Heart left ventricle (tissue), 16 donors: ENCODE measurements around the gene OR8H1. TPM values are rescaled to one million over a fixed set of nuclear protein-coding genes. Genes with fewer than 3 reads are reported as not detected.

ENCODE experiments used
- ATAC-seq, 4 donors: fragments of 200-7000 bp; cut with Tn5 transposase; one replicate each; pipeline ENCODE4 v1.9.1; 2020 to 2022; ENCODE audit warnings: moderate library complexity in 4 of 4, mild to moderate bottlenecking in 3 of 4, moderate number of reproducible peaks in 1 of 4
- DNase-seq, 5 donors: peaks; one replicate each; pipeline ENCODE4 v3.0.0-alpha.2; 2020
- H3K27ac ChIP-seq, 12 donors: fragments of 200-600 bp; sonication (generic) in 4 of 12; one replicate each; pipeline versions ENCODE4 v1.5.0 to v1.8.0; 2016 to 2022; ENCODE audit warnings: mild to moderate bottlenecking in 2 of 12
- H3K27me3 ChIP-seq, 9 donors: fragments of 200-600 bp; sonication (generic) in 2 of 9; one replicate each; pipeline versions ENCODE4 v1.5.1 to v1.8.0; 2016 to 2022; ENCODE audit warnings: mild to moderate bottlenecking in 3 of 9
- H3K36me3 ChIP-seq, 9 donors: fragments of 200-600 bp; sonication (generic) in 2 of 9; one replicate each; pipeline versions ENCODE4 v1.5.0 to v1.8.0; 2018 to 2022; ENCODE audit warnings: mild to moderate bottlenecking in 2 of 9
- H3K4me1 ChIP-seq, 12 donors: fragments of 200-600 bp; sonication (generic) in 4 of 12; one replicate each; pipeline versions ENCODE4 v1.5.0 to v1.8.0; 2016 to 2022; ENCODE audit warnings: mild to moderate bottlenecking in 3 of 12
- H3K4me3 ChIP-seq, 12 donors: fragments of 200-600 bp; sonication (generic) in 4 of 12; one replicate each; pipeline versions ENCODE4 v1.5.0 to v1.8.0; 2017 to 2022; ENCODE audit warnings: mild to moderate bottlenecking in 9 of 12, moderate library complexity in 4 of 12
- H3K9me3 ChIP-seq, 12 donors: fragments of 200-600 bp; sonication (generic) in 4 of 12; one replicate each; pipeline versions ENCODE4 v1.5.0 to v1.8.0; 2016 to 2022; ENCODE audit warnings: mild to moderate bottlenecking in 1 of 12
- CTCF ChIP-seq, 12 donors: fragments of 200-600 bp; sonication (generic) in 4 of 12; IDR thresholded peaks; one replicate each; pipeline versions ENCODE4 v1.5.0 to v1.8.0; 2018 to 2022; ENCODE audit warnings: antibody characterized with exemption in 12 of 12, mild to moderate bottlenecking in 5 of 12
- POLR2A ChIP-seq, 2 donors: fragments of 450-650 bp; IDR thresholded peaks; one replicate each; pipeline ENCODE4 v1.6.1; 2017; ENCODE audit warnings: antibody characterized with exemption in 2 of 2, mild to moderate bottlenecking in 2 of 2, moderate library complexity in 2 of 2
- WGBS, 4 donors: extraction: QIAGEN DNeasy Blood & Tissue Kit in 2 of 4; methylation state at CpG; one replicate each; pipeline versions ENCODE4 v1.1.5 to v1.1.7; 2013 to 2018; 5-methylcytosine and 5-hydroxymethylcytosine counted together
- intact Hi-C, 10 donors: fragments of 100-400 bp; cut with DNase I; formaldehyde crosslinking; loops; one replicate each; pipeline versions ENCODE4 v1.11.1 to v1.14.2; 2022
- long read RNA-seq, 3 donors: library from polyadenylated mRNA; unstranded; transcript quantifications; one replicate each; pipeline ENCODE4 v2.0.0, GENCODE V29; 2020 to 2021
- polyA plus RNA-seq, 2 donors: library from polyadenylated mRNA; stranded (reverse); fragments of 200-250 nt; gene quantifications; one replicate each; pipeline ENCODE4 v1.2.3, GENCODE V29; 2013
- total RNA-seq, 9 donors: library from RNA; depleted of rRNA in 2 of 9; stranded (reverse); fragments of >200 nt in 2 of 9; fragmentation: NEBNext Ultra II Directional in 3 of 9; extraction: Animal tissue kit (Norgen Biotek cat#: 25700) in 3 of 9; gene quantifications; one replicate each; pipeline versions ENCODE4 v1.1.0 to v1.2.4, GENCODE V29; 2016 to 2023
- donor health status: ischemic (EF 13 %, LVEDD 7.1; RV severe dilation, severe dysfunction).
- donor health status: healthy with polysubstance abuse.
- donor health status: DM: no; HTN: yes; CAD: no.
- donor health status: DM: no; HTN: no; CAD: no.
- donor health status: ischemic (EF 25% LVEDD 6.9; RV normal size, moderate dysfunction).
- donor health status: ischemic (EF 25% LVEDD 5.7; RV mildly dilated, moderate dysfunction).
- donor health status: healthy.
- donor health status: DM: yes; HTN: yes; CAD: no.
- donor health status: ischemic (EF 35%, LVEDD 5.7; RV mildly dilated, moderate dysfunction).
- donor health status: nonischemic (EF 11% LVEDD 7.7; RV severe dilation, severe dysfunction).
- donor health status: DM: yes; HTN: yes; CAD: no.
- donor health status: PGD.
- donor health status: ischemic (EF 29% LVEDD 5.4; RV normal size, mild dysfunction).
- donor health status: nonischemic (EF 23%, LVEDD 6.1; RV moderate dilation, normal function).

The OR8H1 gene, protein sequence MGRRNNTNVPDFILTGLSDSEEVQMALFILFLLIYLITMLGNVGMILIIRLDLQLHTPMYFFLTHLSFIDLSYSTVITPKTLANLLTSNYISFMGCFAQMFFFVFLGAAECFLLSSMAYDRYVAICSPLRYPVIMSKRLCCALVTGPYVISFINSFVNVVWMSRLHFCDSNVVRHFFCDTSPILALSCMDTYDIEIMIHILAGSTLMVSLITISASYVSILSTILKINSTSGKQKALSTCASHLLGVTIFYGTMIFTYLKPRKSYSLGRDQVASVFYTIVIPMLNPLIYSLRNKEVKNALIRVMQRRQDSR
- total RNA-seq (not detected), polyA plus RNA-seq (not detected)
- long read RNA-seq, donor 1: 0 reads
- long read RNA-seq, donor 2: 0 reads
- long read RNA-seq, donor 3: 0 reads

- Histone ChIP-seq H3K4me1 (no peaks in the 10 kb centered on the region), H3K4me3 (no peak within 1 kb of the TSS), H3K27me3 (no peaks in the 10 kb centered on the region), H3K9me3 (no peaks in the 10 kb centered on the region), H3K36me3 (no peaks in the 10 kb centered on the region), H3K27ac (no peak within 1 kb of the TSS)
- DNase-seq (no peak), ATAC-seq (no peak)
- intact Hi-C loops: no loop called here
- no peak for TF ChIP-seq POLR2A (IDR thresholded peaks at IDR 0.05)
- no peak for TF ChIP-seq CTCF (IDR thresholded peaks at IDR 0.05)
- WGBS, 4 donors: 55 to 61% (median 58%) methylated on average over 2 of the region's 2 CpGs
These were observed at the start of gene OR8H1 for GRCh38 chr11:56292154-56292553. Gene OR8H1 (minus strand): TSS chr11:56292254. CDS start chr11:56291062, 1,192 bp downstream.

DNA sequence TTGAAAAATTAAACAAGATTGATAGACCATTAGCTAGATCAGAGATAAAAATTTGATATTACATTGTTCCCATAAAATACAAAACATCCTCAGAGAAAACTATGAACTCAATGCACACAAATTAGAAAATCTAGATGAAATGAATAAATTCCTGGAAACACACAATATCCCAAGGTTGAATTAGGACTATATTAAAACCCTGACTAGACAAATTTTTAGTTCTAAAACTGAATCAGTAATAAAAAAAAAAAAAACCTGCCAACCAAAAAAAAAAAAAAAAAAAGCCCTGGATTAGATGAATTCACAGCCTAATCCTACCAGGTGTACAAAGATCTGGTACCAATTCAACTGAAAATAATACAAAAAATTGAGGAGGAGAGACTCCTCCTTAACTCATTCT, 48.2 kb upstream of the OR8H1 start:
- Histone ChIP-seq H3K4me3 (no peak overlapping the region), H3K9me3 (peaks cover 0 to 25% (median 0%) of the 10 kb centered on the region in 12 donors), H3K36me3 (no peaks in the 10 kb centered on the region), H3K4me1 (no peaks in the 10 kb centered on the region), H3K27me3 (no peaks in the 10 kb centered on the region), H3K27ac (no peak overlapping the region)
- TF ChIP-seq POLR2A (IDR thresholded peaks at IDR 0.05): no peak
- no peak for TF ChIP-seq CTCF (IDR thresholded peaks at IDR 0.05)
- ATAC-seq (no peak), DNase-seq (no peak)
- intact Hi-C loops: no loop called here

DNA sequence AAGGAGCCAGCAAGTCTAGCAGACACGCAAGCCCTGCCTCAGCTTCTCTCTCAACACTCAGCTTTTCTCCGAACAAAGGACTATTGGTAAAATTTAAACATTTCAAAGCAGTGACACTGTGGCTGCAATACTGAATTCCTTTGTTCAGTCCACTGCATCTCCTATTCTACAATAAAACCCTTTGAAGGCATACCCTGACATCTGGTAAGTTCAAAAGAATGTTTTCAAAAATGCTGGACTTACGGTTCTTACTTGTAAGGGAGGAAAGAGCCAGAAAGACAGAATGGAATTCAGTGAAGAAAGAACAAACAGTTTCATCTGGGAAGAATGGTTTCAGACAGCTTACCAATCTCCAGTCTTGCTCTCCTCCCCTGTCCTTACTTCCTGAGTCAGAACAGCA, 41.1 kb upstream of the OR8H1 start:
- WGBS, 4 donors: 39 to 60% (median 47%) methylated on average over 3 of the region's 3 CpGs
- ATAC-seq: no peak
- TF ChIP-seq CTCF (IDR thresholded peaks at IDR 0.05) (no peak), POLR2A (IDR thresholded peaks at IDR 0.05) (no peak)
- Histone ChIP-seq H3K27ac (no peak overlapping the region), H3K36me3 (no peaks in the 10 kb centered on the region), H3K4me1 (no peaks in the 10 kb centered on the region), H3K27me3 (no peaks in the 10 kb centered on the region), H3K4me3 (no peak overlapping the region), H3K9me3 (peaks cover 0 to 7% (median 0%) of the 10 kb centered on the region in 12 donors)
- intact Hi-C loops: no loop called here
- DNase-seq: no peak

GRCh38 chr11:56331861-56332491, 39.9 kb upstream of the OR8H1 start:
- Histone ChIP-seq H3K27me3 (no peaks in the 10 kb centered on the region), H3K9me3 (peaks cover 0 to 7% (median 0%) of the 10 kb centered on the region in 12 donors), H3K36me3 (no peaks in the 10 kb centered on the region), H3K4me3 (no peak overlapping the region), H3K4me1 (no peaks in the 10 kb centered on the region), H3K27ac (no peak overlapping the region)
- TF ChIP-seq POLR2A (IDR thresholded peaks at IDR 0.05) (no peak), CTCF (IDR thresholded peaks at IDR 0.05) (no peak)
- intact Hi-C loops: no loop called here
- DNase-seq (peak in 1 of 5 donors; percentile 53), ATAC-seq (no peak)
- 85 to 91% (median 90%) methylated on average over 12 to 34 of the region's 34 CpGs for WGBS, 4 donors
